ENCODE measurements around the gene TNFRSF6B. TPM values are rescaled to one million over a fixed set of nuclear protein-coding genes. Genes with fewer than 3 reads are reported as not detected.

The TNFRSF6B gene
- total RNA-seq, 1 donor from 2014 or later = 817 TPM

DNA sequence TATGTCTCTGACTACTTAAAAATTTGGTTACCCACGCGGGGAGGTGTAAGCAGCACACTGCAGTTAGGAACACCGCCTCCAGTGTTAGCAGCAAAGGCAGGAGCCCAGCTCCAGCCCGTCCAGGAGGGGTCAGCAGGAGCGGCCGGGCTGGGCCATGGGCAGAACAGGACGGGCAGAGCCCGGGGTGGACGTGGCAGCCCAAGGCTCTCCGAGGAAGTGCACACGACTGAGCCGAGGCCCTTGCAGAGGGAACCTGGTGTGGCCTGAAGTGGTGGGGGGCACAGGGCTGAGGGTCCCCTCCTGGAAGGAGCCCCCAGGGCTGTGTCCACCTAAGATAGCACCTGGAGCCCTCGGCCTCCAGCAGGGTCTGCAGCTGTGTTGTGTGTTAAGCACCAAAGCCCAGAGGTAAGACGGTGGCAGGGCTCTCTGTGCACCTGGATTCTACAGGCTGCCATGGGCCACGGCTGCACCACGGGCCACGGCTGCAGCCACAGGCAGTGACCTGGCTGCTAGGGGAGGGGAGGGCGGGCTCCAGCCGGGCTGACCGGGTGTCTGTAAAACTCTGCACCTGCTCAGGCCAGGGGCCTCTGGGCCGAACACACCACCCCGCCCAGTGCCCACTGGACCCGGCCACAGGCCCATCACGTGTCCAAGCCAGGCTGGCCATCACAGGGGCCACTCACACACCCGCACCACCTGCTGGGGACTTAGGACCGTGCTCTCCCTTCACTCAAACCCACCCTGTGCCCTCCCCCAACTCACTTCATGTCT, 49.7 kb downstream of the TNFRSF6B start:
- DNase-seq (ENCODE audit: low read depth) = no peak

DNA sequence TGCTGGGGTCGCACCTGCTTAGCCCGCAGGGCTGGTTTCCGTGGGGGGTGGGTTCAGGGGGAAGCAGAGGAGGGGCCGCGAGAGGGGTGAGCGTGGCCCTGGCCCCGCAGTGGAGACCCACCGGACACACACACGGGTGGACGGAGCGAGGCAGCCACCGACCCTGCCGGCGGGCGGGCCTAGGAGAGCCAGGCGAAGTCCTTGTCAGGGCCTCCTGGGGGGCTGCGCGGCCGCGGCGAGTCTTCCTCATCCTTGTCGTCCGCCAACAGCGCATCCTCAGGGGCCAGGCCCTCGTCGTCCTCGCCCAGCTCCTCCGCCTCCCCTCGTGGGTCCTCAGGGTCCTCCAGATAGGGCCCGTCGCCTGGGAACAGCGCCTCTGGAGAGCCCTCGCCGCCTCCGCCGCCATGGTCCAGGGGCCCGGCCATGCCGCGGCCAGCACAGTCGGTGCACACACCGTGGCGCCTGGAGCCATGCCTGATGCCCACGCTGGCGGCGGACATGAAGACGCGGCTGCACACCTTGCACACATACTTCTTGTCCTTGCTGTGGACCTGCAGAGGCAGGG, 50.4 kb downstream of the TNFRSF6B start:
- TF ChIP-seq, protein P1, sequence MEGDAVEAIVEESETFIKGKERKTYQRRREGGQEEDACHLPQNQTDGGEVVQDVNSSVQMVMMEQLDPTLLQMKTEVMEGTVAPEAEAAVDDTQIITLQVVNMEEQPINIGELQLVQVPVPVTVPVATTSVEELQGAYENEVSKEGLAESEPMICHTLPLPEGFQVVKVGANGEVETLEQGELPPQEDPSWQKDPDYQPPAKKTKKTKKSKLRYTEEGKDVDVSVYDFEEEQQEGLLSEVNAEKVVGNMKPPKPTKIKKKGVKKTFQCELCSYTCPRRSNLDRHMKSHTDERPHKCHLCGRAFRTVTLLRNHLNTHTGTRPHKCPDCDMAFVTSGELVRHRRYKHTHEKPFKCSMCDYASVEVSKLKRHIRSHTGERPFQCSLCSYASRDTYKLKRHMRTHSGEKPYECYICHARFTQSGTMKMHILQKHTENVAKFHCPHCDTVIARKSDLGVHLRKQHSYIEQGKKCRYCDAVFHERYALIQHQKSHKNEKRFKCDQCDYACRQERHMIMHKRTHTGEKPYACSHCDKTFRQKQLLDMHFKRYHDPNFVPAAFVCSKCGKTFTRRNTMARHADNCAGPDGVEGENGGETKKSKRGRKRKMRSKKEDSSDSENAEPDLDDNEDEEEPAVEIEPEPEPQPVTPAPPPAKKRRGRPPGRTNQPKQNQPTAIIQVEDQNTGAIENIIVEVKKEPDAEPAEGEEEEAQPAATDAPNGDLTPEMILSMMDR (conservative IDR thresholded peaks at IDR 0.05; ENCODE audit: low read depth, low read length) = no peak
- H3K4me3 ChIP-seq (ENCODE audit: low read depth, low read length) = no peak overlapping the region
- no peak for DNase-seq (ENCODE audit: low read depth)

More for the DNA sequence above, 49.7 kb downstream of the TNFRSF6B start:
- H3K4me3 ChIP-seq (ENCODE audit: low read depth, low read length) = no peak overlapping the region
- TF ChIP-seq, protein P1 (conservative IDR thresholded peaks at IDR 0.05; ENCODE audit: low read depth, low read length) = no peak

DNA sequence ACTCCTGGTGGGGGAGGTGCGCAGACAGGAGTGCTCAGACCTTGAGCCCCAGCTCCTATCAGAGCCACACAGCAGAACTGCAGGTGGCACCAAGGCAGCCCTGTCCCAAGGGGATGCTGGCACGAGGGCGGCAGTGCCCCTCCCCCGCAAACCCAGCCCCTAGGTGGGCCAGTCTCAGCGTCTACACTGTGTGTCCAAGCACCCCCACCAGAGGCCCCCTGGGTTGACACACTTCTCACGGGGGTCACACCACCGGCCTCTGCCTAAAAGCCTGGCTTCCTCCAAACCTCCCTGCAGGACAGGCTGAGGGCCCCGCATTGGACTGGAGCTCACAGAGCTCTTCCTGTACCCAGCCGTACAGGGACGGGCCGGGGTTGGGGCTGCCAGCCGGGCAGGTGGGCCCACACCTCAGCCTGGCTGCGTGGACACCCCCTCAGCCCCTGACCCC, 51.2 kb downstream of the TNFRSF6B start:
- TF ChIP-seq, protein P1 (conservative IDR thresholded peaks at IDR 0.05; ENCODE audit: low read depth, low read length) = no peak
- H3K4me3 ChIP-seq (ENCODE audit: low read depth, low read length) = no peak overlapping the region
- DNase-seq (ENCODE audit: low read depth) = no peak

Other genes starting within 250 kb of the TNFRSF6B start
- gene KCNQ2, start 224.0 kb upstream of the TNFRSF6B start, total RNA-seq = 0.14 TPM in 1 of 2 replicates, not detected in the other
- 1.2 and 20.0 TPM in 2 replicates for gene EEF1A2, start 197.6 kb upstream of the TNFRSF6B start, total RNA-seq
- gene PPDPF, start 175.9 kb upstream of the TNFRSF6B start, total RNA-seq = 99.3 and 247 TPM in 2 replicates
- gene PTK6, start 159.3 kb upstream of the TNFRSF6B start, total RNA-seq = not detected in 2 replicates
- gene SRMS, start 148.9 kb upstream of the TNFRSF6B start, total RNA-seq = not detected in 2 replicates
- gene FNDC11, start 142.5 kb upstream of the TNFRSF6B start, total RNA-seq = 1.7 TPM in 2 replicates
- gene HELZ2, start 122.4 kb upstream of the TNFRSF6B start, total RNA-seq = 25.7 and 48.8 TPM in 2 replicates
- gene GMEB2, start 69.6 kb upstream of the TNFRSF6B start, total RNA-seq = 10.5 and 10.7 TPM in 2 replicates
- 64.5 and 112 TPM in 2 replicates for gene STMN3, start 43.2 kb upstream of the TNFRSF6B start, total RNA-seq
- gene RTEL1, start 38.3 kb upstream of the TNFRSF6B start, total RNA-seq = 26.5 and 29.1 TPM in 2 replicates
- gene ARFRP1, start 11.3 kb downstream of the TNFRSF6B start, total RNA-seq = 42.1 and 49.0 TPM in 2 replicates
- gene ZGPAT, start 11.4 kb downstream of the TNFRSF6B start, total RNA-seq = 36.5 and 57.2 TPM in 2 replicates
- gene LIME1, start 40.0 kb downstream of the TNFRSF6B start, total RNA-seq = 6.5 and 19.1 TPM in 2 replicates
- 91.5 and 91.9 TPM in 2 replicates for gene SLC2A4RG, start 43.1 kb downstream of the TNFRSF6B start, total RNA-seq
- gene ZBTB46, start 134.6 kb downstream of the TNFRSF6B start, total RNA-seq = 0.58 and 0.72 TPM in 2 replicates
- gene ABHD16B, start 164.8 kb downstream of the TNFRSF6B start, total RNA-seq = not detected in 2 replicates
- 112 and 128 TPM in 2 replicates for gene TPD52L2, start 168.6 kb downstream of the TNFRSF6B start, total RNA-seq
- gene DNAJC5, start 198.5 kb downstream of the TNFRSF6B start, total RNA-seq = 46.1 and 46.4 TPM in 2 replicates

All from epithelial cell of proximal tubule (primary cell).